ENCODE data around the gene MGMT.

Gene MGMT

DNA sequence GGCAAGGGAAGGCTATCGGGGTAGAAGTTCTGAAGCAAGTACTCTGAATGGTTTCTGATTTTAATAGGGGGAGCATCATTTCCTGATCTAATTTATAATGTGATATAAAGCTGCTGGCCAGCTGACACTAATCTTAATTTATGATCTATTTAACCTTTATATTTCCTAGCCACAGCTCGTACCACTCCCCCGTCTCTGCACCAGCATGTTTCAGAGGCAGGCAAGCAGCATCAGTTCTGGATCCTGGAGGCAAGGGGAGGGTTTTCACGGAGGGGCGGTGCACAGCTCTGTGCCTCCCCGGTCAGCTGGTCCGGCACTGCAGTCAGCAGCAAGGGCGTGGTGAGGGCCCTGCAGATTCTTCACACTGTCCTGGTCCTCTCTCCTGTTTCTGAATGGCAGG, 30.0 kb downstream of the MGMT start:
- DNase-seq, result no peak

GRCh38 chr10:129498680-129499079, 31.6 kb downstream of the MGMT start:
- no peak for DNase-seq

GRCh38 chr10:129500617-129501339, 33.7 kb downstream of the MGMT start:
- DNase-seq, result no peak

DNA sequence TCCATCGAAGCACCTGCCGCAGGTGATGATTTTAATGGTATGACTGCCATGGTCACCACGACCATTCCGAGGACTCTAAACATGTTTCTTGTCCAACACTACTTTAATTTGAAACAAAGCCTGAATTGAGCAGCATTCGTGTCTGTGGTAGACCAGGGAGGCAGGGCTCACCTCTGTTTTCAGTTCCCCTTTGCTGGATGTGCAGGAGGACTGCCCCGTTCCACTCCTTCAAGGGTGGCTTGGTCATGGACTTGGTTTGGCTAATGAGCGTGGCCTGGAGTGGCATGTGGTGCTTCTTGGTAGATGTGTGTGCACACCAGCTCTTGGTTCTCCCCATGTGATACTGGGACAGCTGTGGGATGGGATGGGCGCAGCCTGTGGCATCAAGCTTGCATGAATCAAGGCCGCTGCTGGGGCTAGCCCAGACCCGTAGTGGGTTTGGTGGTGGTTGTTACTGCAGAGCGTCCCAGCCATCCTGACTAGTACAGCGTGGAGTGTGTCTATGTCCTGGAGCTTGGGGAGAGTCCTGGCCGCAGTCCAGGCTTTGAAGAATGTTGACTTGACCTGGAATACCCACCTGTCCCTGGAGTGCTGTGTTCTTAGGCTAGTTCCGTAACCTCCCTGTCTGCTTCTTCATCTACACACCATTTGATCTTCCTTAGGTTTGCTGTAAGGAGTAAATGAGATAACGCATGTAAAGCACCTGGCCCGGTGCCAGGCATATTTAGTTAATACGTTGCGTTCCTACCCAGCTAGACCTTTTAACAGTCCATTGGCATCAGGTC, 34.8 kb downstream of the MGMT start:
- no peak for DNase-seq

- no peak for DNase-seq
These were observed 35.4 kb downstream of the MGMT start for GRCh38 chr10:129502448-129502847.

DNA sequence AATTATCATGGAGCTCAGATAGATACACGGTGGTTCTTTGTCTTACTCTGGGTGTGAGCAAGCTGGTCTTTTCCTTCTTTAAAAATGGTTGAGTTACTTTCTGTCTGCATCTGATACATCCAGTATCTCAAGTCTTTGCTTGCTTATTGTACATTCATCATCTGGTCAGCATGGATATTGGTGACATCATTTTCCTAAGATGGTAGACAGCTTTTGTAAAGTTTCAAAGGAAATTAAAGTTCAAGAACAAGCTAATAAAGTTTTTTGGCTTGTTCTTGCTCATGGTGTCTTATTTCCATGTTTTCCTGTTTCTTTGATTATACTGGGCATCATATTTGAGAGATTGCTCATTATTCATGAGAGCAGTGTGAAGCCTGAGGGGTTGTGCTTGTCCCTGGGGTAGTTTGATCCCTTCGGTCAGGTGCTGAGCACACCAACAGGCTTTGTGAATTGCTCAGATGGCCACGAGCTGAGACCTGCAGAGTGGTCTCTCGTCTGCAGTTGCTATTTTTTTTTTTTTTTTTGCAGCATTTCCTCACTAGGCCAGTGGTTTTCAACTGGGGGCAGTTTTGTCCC, 38.5 kb downstream of the MGMT start:
- no peak for DNase-seq

- no peak for DNase-seq
These were observed 39.2 kb downstream of the MGMT start for GRCh38 chr10:129506101-129506797.

DNA sequence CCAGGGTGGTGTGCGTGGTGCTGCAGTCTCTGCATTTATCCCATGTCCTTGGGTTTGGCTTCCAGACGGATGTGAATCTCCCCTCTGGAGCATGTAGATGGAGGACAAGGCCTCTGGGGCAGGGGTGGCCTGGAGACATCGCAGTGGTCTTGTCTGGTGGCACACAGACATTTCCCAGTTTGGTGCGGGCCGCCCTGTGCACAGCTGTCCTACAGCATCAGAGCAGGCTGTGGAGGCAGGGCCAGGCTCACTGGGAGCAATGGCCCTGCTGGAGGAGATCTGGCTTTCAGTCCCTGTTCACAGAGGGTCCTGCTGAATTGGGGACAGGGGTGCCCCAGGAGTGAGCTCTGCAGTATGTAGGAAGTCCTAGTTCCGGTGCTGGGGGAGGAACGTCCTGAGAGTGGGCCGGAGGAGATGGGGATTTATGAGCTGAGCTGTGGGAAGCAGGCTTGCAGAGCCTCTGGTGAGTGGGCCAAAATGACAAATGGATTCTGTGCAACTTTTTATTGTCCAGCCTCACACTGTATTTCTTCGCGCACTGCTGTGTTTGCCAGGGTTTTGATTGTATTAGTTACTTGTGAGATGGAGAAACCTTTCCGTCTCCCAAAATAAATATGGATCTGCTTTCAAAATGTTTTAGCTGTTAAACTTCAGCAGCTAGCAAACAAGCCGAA, 40.3 kb downstream of the MGMT start:
- DNase-seq, result no peak

DNA sequence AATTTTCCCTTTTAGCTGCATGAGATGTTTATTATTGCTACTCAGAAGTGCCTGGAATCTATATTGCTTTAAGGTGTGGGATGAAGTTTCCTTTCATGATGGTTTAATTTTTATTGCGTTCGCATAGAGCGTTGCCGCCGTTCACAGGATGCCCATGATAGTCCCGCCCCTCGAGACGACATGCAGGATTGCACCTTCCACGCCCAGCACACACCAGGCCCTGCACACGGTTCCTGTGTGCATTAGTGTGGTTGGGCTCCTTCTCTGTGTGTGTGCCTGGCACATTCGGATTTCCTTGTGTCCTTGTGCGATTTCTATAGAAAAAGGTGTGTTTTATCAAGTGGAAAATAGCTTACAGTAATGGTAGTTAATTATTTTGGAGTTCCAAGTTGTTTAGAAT, 42.1 kb downstream of the MGMT start:
- DNase-seq, result no peak

DNA sequence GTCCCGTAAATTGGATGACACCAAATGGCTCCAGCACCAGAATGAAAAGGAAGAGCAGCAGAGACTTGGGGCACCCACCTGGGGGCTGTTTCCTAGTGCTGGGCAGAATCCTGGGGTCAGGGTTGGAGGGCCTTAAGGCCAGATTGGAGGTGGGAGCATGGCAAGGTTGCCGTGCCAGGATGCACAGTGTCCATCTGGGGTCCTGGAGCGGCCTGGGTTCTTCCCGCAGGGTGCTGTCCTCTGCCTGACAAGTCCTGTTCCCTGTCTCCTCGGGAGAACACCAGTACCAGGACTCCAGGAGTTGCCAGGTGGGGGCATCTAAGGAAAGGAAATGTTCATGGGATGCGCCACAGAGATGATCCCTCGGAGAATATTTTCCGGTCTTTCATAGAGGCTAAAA, 42.8 kb downstream of the MGMT start:
- DNase-seq, result no peak

GRCh38 chr10:129511086-129511485, 44.0 kb downstream of the MGMT start:
- no peak for DNase-seq

GRCh38 chr10:129511758-129512157, 44.7 kb downstream of the MGMT start:
- no peak for DNase-seq

DNA sequence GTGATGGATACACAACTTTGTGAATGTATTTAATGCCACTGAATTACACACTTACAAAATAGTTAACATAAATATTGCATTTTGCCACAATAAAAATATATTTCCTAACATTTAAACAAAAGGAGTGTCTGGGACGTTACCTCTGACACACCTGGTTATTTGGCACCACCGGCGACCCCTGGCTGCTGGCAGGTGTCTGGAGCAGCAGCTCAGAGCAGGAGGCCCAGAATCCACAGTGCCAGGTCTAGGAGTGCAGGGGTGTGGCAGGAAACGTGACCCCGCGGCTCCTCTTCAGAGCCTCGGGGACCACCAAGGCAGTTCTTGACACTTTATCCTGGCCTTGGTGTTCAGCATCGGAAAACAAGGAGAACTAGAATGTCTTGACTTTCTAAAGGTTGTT, 46.3 kb downstream of the MGMT start:
- no peak for DNase-seq

DNA sequence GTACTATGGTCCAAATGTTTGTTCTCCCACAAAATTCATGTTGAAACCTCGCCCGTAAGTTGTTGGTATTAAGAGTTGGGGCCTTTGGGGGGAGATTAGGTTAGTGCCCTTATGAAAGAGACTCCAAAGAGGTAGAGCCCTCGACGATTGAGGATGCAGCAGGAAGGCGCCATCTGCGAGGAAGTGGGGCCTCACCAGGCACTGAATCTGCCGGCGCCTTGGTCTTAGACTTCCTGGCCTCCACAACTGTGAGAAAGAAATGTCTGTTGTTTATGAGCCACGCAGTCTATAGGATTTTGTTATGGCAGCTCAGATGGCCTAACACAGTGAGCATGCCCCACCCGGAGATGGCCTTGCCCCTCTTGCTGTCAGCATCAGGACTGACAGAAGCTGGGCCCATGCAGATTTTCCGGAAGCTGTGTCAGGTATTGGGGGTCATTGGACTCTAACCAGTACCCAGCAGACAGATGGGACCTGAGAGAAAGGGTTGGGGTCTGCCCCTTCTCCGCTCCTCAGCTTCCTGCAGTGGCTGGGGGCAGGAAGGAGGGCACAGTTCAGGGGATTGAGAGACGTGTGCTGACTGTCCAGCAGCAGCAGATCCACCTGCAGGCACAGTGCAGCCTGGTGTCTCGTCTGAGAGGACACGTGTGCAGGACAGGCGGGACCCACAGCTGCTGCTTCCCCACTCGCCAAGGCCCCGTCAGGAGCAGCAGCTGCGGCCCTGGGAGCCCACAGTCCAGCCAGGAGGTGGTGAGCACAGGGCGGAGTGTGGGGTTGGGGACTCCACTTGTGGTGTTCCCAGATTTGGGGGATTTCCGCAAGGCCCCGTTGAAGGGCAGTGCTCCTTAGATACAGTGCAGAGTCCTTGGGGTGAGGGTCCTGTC, 47.8 kb downstream of the MGMT start:
- no peak for DNase-seq

DNA sequence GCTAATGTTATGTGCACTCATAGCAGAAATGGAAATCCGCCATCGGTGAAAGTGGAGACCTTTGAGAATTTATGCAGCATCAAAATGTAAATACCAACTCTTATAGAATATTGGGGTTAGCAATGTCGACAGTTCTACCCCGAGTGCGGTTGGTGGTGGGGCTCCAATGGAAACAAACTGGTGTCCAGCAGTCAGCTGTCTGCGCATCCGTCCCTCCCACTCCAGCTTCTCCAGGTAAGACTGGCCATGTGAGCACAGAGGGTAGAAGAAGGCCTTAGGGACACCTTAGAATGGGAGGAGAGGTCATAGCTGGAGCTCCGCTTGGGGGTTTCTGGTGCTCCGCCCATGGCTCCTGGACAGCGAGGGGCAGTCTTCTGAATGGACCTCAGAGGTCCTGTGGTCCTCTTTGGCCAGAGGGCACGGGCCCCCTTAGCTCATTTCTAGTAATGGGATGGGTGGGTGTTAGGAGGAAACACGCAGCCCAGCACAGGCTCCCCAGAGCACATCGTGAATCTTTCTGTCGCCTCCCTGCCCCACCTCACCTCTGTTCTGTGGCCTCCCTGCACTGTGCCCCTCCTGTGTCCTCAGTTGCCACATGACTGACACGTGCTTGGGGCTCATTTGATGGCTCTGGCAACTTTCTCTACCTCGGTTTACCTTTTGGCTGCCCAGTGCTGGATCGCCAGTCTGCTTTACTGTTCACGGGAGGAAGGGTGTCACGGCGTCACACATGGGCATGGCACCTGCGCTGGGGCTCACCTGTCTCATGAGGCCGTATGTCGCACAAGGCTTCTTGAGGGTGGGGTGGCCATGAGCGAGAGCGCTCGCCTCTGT, 50.0 kb downstream of the MGMT start:
- no peak for DNase-seq

GRCh38 chr10:129517680-129518057, 50.6 kb downstream of the MGMT start:
- DNase-seq, result no peak

DNA sequence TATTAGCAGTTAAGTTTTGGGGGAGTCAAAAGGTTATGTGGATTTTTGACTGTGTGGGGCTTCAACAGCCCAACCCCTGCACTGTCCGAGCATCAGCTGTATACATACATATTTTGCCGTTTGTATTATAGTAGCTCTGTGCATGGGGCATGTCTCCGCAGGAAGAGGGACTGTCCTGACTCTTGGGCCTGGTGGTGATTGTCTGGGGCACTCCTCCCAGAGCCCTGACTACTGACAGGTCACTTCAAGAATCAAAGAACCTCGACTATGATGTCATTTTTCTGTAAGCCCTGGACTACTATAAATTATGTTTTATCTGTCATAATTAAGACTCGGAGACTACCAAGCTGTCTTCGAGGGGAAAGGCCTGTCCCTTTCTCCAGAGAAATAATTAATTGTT, 51.8 kb downstream of the MGMT start:
- DNase-seq, result no peak

GRCh38 chr10:129520440-129521080, 53.5 kb downstream of the MGMT start:
- DNase-seq, result no peak

DNA sequence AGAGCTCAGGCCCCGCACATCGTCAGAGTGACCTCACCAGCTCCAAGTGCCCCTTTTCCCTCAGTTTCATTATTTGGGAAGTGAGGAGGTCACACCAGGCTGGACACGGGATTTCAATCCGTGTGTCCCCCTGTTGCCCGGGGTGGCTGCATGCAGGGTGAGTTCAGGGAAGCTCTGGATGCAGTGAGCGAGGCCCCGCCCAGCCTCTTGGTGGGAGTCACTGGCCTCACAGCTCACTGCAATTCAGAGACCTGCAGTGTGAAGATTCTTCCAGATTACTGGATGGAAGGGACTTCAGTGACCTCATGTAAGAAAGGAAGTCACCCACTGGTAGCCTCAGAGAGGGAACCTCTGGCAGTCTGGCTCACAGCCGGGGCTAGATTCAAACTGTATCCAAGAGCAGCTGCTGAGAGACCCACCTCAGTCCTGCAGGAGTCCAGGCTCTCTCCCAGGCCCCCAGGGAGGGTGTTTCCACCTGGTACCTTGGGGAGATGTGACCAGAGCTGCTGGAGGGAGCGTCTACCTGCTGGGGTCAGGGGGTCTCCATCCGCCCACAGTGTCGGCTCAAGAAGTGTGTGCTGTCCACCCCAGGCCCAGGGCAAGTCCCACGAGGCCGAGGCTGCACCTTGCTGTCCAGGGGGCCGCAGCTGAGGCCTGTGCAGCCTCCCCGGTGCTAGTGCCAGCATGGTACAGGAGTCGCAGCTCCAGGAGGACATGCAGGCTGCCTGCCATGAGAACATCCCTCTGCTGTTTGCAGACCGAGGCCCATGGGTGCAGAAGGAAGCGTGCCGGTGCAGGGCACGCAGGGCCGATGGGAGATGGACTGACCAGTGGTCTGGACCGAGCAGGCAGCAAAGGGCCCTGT, 54.4 kb downstream of the MGMT start:
- no peak for DNase-seq
